PC-9 (cell line): ENCODE measurements around the gene MYEF2.

Experiments used
- EZH2 ChIP-seq: fragments of 200-600 bp; sonication (generic); IDR thresholded peaks from 2 replicates; pipeline ENCODE4 v1.8.0; 2017; ENCODE audit warnings: antibody characterized with exemption, low read depth
- TF ChIP-seq, protein P1 (sequence below): fragments of 200-600 bp; sonication (generic); conservative IDR thresholded peaks from 2 replicates; pipeline ENCODE4 v1.6.1; 2017; ENCODE audit warnings: mixed run types, antibody characterized with exemption, mild to moderate bottlenecking, moderate library complexity

DNA sequence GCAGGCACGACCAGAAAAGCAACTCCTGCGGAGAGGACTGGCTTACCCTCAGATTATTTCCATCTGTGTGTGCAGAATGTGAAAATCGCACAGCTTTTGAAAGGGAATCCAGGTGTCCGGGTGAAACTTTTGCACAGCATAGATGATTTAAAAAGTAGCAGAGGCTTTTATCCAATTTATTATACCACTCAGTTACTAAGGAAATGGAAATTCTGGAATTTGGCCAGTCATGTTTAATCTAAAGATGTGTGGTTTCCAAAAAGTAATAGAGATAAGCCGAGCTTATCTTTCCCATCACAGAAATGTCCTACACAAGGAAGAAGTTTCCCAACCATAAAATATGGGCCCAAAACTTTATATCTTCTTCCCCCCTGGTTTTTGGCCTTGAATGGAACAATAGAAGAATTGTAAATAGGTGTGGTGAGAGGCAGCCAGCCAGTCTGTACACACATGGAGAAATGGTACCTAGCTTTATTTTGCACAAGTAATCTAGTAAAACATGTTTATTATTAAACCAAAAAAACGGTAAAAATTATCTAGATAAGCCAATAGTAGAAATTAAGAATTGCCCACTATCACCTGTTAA, 76.6 kb downstream of the MYEF2 start:
- TF ChIP-seq, protein P1, sequence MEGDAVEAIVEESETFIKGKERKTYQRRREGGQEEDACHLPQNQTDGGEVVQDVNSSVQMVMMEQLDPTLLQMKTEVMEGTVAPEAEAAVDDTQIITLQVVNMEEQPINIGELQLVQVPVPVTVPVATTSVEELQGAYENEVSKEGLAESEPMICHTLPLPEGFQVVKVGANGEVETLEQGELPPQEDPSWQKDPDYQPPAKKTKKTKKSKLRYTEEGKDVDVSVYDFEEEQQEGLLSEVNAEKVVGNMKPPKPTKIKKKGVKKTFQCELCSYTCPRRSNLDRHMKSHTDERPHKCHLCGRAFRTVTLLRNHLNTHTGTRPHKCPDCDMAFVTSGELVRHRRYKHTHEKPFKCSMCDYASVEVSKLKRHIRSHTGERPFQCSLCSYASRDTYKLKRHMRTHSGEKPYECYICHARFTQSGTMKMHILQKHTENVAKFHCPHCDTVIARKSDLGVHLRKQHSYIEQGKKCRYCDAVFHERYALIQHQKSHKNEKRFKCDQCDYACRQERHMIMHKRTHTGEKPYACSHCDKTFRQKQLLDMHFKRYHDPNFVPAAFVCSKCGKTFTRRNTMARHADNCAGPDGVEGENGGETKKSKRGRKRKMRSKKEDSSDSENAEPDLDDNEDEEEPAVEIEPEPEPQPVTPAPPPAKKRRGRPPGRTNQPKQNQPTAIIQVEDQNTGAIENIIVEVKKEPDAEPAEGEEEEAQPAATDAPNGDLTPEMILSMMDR: no peak
- TF ChIP-seq EZH2: no peak
